ENCODE results near the gene TRIP13. TPM values are rescaled to one million over a fixed set of nuclear protein-coding genes. Genes with fewer than 3 reads are reported as not detected.

TRIP13 gene
- total and polyA plus RNA-seq, 2 of the 13 experiments (the other 11 are each of a cell fraction or from before 2014, with no cell fraction given), result 13.5 to 33.0 TPM

DNA sequence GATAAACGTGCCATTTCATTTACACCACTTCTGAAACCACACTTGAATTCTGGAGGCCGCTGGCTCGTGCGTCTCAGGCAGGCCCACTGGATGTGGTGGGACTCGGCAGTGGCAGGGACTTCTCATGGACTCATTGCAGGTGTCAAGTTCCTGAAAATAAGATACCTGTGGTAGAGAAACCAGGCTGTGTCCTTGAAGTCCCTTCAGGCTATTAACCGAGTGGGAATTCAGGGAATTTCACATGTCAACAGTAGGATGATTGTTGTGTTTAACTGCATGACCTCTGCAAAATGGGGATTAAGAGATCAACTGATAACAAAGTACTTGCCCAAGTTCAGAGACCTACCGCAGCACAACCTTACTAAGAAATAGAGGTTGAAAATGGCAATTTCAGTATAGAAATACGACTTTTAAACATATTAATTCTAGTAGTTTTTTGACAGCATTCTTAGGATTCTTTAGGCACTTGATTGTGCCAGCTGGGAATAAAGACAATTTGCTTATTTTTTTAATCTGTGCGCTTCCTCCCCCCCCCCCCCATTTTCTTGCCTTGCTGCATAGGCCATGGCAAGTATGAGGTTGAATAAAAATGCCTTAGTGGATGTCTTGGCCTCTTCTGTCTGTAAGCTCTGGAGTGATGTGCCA, 26.8 kb downstream of the TRIP13 start (continued):
- TF ChIP-seq SALL1 (CRISPR knock-in tag; IDR thresholded peaks at IDR 0.05), result peak; percentile 59; the same call in 1 of the 2 replicates
- no peak for TF ChIP-seq ZNF543 (CRISPR knock-in tag; IDR thresholded peaks at IDR 0.05)
- no peak for TF ChIP-seq JARID2 (CRISPR knock-in tag; IDR thresholded peaks at IDR 0.05; ENCODE audit: insufficient replicate concordance)
- TF ChIP-seq, protein P1, sequence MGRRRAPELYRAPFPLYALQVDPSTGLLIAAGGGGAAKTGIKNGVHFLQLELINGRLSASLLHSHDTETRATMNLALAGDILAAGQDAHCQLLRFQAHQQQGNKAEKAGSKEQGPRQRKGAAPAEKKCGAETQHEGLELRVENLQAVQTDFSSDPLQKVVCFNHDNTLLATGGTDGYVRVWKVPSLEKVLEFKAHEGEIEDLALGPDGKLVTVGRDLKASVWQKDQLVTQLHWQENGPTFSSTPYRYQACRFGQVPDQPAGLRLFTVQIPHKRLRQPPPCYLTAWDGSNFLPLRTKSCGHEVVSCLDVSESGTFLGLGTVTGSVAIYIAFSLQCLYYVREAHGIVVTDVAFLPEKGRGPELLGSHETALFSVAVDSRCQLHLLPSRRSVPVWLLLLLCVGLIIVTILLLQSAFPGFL (CRISPR knock-in tag; IDR thresholded peaks at IDR 0.05), result no peak
- TF ChIP-seq ZNF24 (IDR thresholded peaks at IDR 0.05), result 0 out of 2 replicates have a peak, but pooled peaks have one; percentile 34
- TF ChIP-seq, protein P2, sequence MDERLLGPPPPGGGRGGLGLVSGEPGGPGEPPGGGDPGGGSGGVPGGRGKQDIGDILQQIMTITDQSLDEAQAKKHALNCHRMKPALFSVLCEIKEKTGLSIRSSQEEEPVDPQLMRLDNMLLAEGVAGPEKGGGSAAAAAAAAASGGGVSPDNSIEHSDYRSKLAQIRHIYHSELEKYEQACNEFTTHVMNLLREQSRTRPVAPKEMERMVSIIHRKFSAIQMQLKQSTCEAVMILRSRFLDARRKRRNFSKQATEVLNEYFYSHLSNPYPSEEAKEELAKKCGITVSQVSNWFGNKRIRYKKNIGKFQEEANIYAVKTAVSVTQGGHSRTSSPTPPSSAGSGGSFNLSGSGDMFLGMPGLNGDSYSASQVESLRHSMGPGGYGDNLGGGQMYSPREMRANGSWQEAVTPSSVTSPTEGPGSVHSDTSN (CRISPR knock-in tag; IDR thresholded peaks at IDR 0.05), result no peak
- TF ChIP-seq ELK4 (CRISPR knock-in tag; IDR thresholded peaks at IDR 0.05; ENCODE audit: borderline replicate concordance), result no peak
- TF ChIP-seq, protein P3, sequence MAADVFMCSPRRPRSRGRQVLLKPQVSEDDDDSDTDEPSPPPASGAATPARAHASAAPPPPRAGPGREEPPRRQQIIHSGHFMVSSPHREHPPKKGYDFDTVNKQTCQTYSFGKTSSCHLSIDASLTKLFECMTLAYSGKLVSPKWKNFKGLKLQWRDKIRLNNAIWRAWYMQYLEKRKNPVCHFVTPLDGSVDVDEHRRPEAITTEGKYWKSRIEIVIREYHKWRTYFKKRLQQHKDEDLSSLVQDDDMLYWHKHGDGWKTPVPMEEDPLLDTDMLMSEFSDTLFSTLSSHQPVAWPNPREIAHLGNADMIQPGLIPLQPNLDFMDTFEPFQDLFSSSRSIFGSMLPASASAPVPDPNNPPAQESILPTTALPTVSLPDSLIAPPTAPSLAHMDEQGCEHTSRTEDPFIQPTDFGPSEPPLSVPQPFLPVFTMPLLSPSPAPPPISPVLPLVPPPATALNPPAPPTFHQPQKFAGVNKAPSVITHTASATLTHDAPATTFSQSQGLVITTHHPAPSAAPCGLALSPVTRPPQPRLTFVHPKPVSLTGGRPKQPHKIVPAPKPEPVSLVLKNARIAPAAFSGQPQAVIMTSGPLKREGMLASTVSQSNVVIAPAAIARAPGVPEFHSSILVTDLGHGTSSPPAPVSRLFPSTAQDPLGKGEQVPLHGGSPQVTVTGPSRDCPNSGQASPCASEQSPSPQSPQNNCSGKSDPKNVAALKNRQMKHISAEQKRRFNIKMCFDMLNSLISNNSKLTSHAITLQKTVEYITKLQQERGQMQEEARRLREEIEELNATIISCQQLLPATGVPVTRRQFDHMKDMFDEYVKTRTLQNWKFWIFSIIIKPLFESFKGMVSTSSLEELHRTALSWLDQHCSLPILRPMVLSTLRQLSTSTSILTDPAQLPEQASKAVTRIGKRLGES (CRISPR knock-in tag; IDR thresholded peaks at IDR 0.05; ENCODE audit: borderline replicate concordance), result no peak
- TF ChIP-seq BRCA1 (CRISPR knock-in tag; IDR thresholded peaks at IDR 0.05), result no peak
- TF ChIP-seq ATF1 (CRISPR knock-in tag; IDR thresholded peaks at IDR 0.05), result no peak
- peak; percentile 94 for TF ChIP-seq ZNF503 (CRISPR knock-in tag; IDR thresholded peaks at IDR 0.05)
- TF ChIP-seq HMGXB4 (CRISPR knock-in tag; IDR thresholded peaks at IDR 0.05; ENCODE audit: borderline replicate concordance in 1 of 2, low read depth in 1 of 2), result 0 out of 4 replicates have a peak, but pooled peaks of 1 of the 2 experiments have one; percentile 37
- peak; percentile 95 for TF ChIP-seq GATAD2A (CRISPR knock-in tag; IDR thresholded peaks at IDR 0.05)
- no peak for TF ChIP-seq ZNF83 (CRISPR knock-in tag; IDR thresholded peaks at IDR 0.05; ENCODE audit: borderline replicate concordance)
- no peak for TF ChIP-seq ZNF841 (CRISPR knock-in tag; IDR thresholded peaks at IDR 0.05; ENCODE audit: borderline replicate concordance)
- no peak for TF ChIP-seq CENPBD1 (CRISPR knock-in tag; IDR thresholded peaks at IDR 0.05; ENCODE audit: borderline replicate concordance, low read depth)
- no peak for TF ChIP-seq PHB2 (IDR thresholded peaks at IDR 0.05; ENCODE audit: partially characterized antibody)
- TF ChIP-seq ZNF562 (CRISPR knock-in tag; IDR thresholded peaks at IDR 0.05; ENCODE audit: borderline replicate concordance), result no peak
- TF ChIP-seq HNF4A (CRISPR knock-in tag; IDR thresholded peaks at IDR 0.05), result peak; percentile 71

Data from HepG2 (cell line).